WTC11 (cell line): ENCODE results near the gene CEP44. TPM values are rescaled to one million over a fixed set of nuclear protein-coding genes. Genes with fewer than 3 reads are reported as not detected.
"Not testable (repeated sequence)": the region's sequence is repeated elsewhere in the genome, so short reads cannot be mapped to it uniquely, and the experiment has no call there.

Experiments used
- ATAC-seq: fragments of 200-7000 bp; cut with Tn5 transposase; 2 replicates; pipeline ENCODE4 v1.10.0; 2021; ENCODE audit warnings: mild to moderate bottlenecking, moderate library complexity
- CTCF ChIA-PET: fragments of 300-600 bp; sonication (Branson Sonifier 250); formaldehyde crosslinking; loops from one replicate; lab custom pipeline; 2021; ENCODE audit warnings: antibody characterized with exemption; lab: Charles Lee
- POLR2A ChIA-PET: fragments of 350-600 bp; sonication (Branson Sonifier 250); formaldehyde crosslinking; loops from one replicate; lab custom pipeline; 2021; ENCODE audit warnings: antibody characterized with exemption; lab: Charles Lee
- DNase-seq: peaks from one replicate; pipeline ENCODE4 v3.0.0; 2021; ENCODE audit warnings: low spot score
- H3K27ac Mint-ChIP-seq: 2 replicates; pipeline ENCODE4 v1.8.0; 2021; ENCODE audit warnings: mixed read lengths
- H3K27me3 Mint-ChIP-seq: 2 replicates; pipeline ENCODE4 v1.8.0; 2021; ENCODE audit warnings: low read depth, mild to moderate bottlenecking, moderate library complexity, mixed read lengths
- H3K36me3 Mint-ChIP-seq: 2 replicates; pipeline ENCODE4 v1.8.0; 2021; ENCODE audit warnings: mixed read lengths
- H3K4me1 Mint-ChIP-seq: 2 replicates; pipeline ENCODE4 v1.8.0; 2022; ENCODE audit warnings: mixed read lengths
- H3K4me3 Mint-ChIP-seq: 2 replicates; pipeline ENCODE4 v1.8.0; 2021; ENCODE audit warnings: mild to moderate bottlenecking, moderate library complexity, mixed read lengths
- H3K9me3 Mint-ChIP-seq: 2 replicates; pipeline ENCODE4 v1.8.0; 2021; ENCODE audit warnings: mixed read lengths
- ARID4B ChIP-seq: sonication (generic); formaldehyde crosslinking; IDR thresholded peaks from 2 replicates; pipeline ENCODE4 v1.8.0; 2023; ENCODE audit warnings: missing genetic modification reagents, mild to moderate bottlenecking, borderline replicate concordance
- CREB1 ChIP-seq: sonication (generic); formaldehyde crosslinking; IDR thresholded peaks from 2 replicates; pipeline ENCODE4 v1.8.0; 2023; ENCODE audit warnings: mild to moderate bottlenecking, missing genetic modification reagents
- E2F1 ChIP-seq: sonication (generic); formaldehyde crosslinking; IDR thresholded peaks from 2 replicates; pipeline ENCODE4 v1.8.0; 2022; ENCODE audit warnings: mild to moderate bottlenecking, missing genetic modification reagents
- JAZF1 ChIP-seq: fragments of 250-450 bp; sonication (Bioruptor Pico); IDR thresholded peaks from 2 replicates; pipeline ENCODE4 v1.9.0; 2021; ENCODE audit warnings: moderate library complexity, mild to moderate bottlenecking, inconsistent platforms
- JUN ChIP-seq: sonication (generic); formaldehyde crosslinking; IDR thresholded peaks from 2 replicates; pipeline ENCODE4 v1.8.0; 2023; ENCODE audit warnings: mild to moderate bottlenecking, missing genetic modification reagents
- KAT7 ChIP-seq: sonication (generic); formaldehyde crosslinking; IDR thresholded peaks from 2 replicates; pipeline ENCODE4 v1.8.1; 2023; ENCODE audit warnings: missing genetic modification reagents, mild to moderate bottlenecking, borderline replicate concordance
- MLX ChIP-seq: sonication (generic); formaldehyde crosslinking; IDR thresholded peaks from 2 replicates; pipeline ENCODE4 v1.8.1; 2023; ENCODE audit warnings: mild to moderate bottlenecking, missing genetic modification reagents, moderate library complexity
- NR2C2 ChIP-seq: sonication (generic); formaldehyde crosslinking; IDR thresholded peaks from 2 replicates; pipeline ENCODE4 v1.8.0; 2022; ENCODE audit warnings: mild to moderate bottlenecking, missing genetic modification reagents
- PREB ChIP-seq: sonication (generic); formaldehyde crosslinking; IDR thresholded peaks from 2 replicates; pipeline ENCODE4 v1.8.1; 2022; ENCODE audit warnings: mild to moderate bottlenecking, missing genetic modification reagents, moderate library complexity, borderline replicate concordance
- TP53 ChIP-seq: sonication (generic); formaldehyde crosslinking; IDR thresholded peaks from 2 replicates; pipeline ENCODE4 v1.8.1; 2023; ENCODE audit warnings: mild to moderate bottlenecking, missing genetic modification reagents
- ZMAT4 ChIP-seq: fragments of 250-450 bp; sonication (Bioruptor Pico); IDR thresholded peaks from 2 replicates; pipeline ENCODE4 v1.9.0; 2021; ENCODE audit warnings: mild to moderate bottlenecking
- ZNF416 ChIP-seq: fragments of 250-450 bp; sonication (Bioruptor Pico); IDR thresholded peaks from 2 replicates; pipeline ENCODE4 v1.9.0; 2021; ENCODE audit warnings: mild to moderate bottlenecking, inconsistent platforms
- ZNF532 ChIP-seq: fragments of 250-450 bp; sonication (Bioruptor Pico); IDR thresholded peaks from 2 replicates; pipeline ENCODE4 v1.9.0; 2021; ENCODE audit warnings: mild to moderate bottlenecking, borderline replicate concordance
- total RNA-seq: library from RNA; stranded (reverse); gene quantifications from 3 replicates; pipeline ENCODE4 v1.2.3, GENCODE V29; 2021

CEP44 gene
- total RNA-seq, 1 experiment from 2014 or later, result 17.9 TPM

GRCh38 chr4:174292473-174292872 lies 8.8 kb downstream of the CEP44 start (continued):
- TF ChIP-seq E2F1 (CRISPR knock-in tag) (no peak), JUN (no peak), PREB (CRISPR knock-in tag) (no peak), ZNF532 (no peak), NR2C2 (CRISPR knock-in tag) (no peak)

GRCh38 chr4:174294641-174295040 lies 10.9 kb downstream of the CEP44 start:
- H3K9me3 Mint-ChIP-seq, result peaks cover 31% of the 10 kb centered on the region
- H3K27ac Mint-ChIP-seq, ATAC-seq, DNase-seq, H3K4me3 Mint-ChIP-seq, H3K27me3 Mint-ChIP-seq, H3K4me1 Mint-ChIP-seq, CTCF ChIA-PET, POLR2A ChIA-PET: not testable (repeated sequence)
- H3K36me3 Mint-ChIP-seq, result peaks cover 33% of the 10 kb centered on the region

GRCh38 chr4:174295142-174295541 lies 11.4 kb downstream of the CEP44 start:
- POLR2A ChIA-PET, H3K4me1 Mint-ChIP-seq, H3K4me3 Mint-ChIP-seq, DNase-seq, H3K27ac Mint-ChIP-seq, ATAC-seq, CTCF ChIA-PET, H3K27me3 Mint-ChIP-seq: not testable (repeated sequence)
- peaks cover 33% of the 10 kb centered on the region for H3K36me3 Mint-ChIP-seq
- peaks cover 31% of the 10 kb centered on the region for H3K9me3 Mint-ChIP-seq

- ChIA-PET CTCF (no interaction called here), POLR2A (no interaction called here)
- H3K36me3 Mint-ChIP-seq, result peaks cover 8% of the 10 kb centered on the region
- H3K27ac Mint-ChIP-seq, result no peak overlapping the region
- DNase-seq (no peak), ATAC-seq (no peak)
- no peaks in the 10 kb centered on the region for H3K9me3 Mint-ChIP-seq
- H3K4me3 Mint-ChIP-seq, result no peak overlapping the region
- no peaks in the 10 kb centered on the region for H3K4me1 Mint-ChIP-seq
- TF ChIP-seq CREB1 (CRISPR knock-in tag), result no peak
- no peak for TF ChIP-seq KAT7
- no peak for TF ChIP-seq TP53 (CRISPR knock-in tag)
- no peak for TF ChIP-seq ZNF416 (CRISPR knock-in tag)
- TF ChIP-seq JAZF1 (CRISPR knock-in tag), result no peak
- no peak for TF ChIP-seq ARID4B (CRISPR knock-in tag)
- no peak for TF ChIP-seq MLX (CRISPR knock-in tag)
- no peak for TF ChIP-seq ZMAT4
- TF ChIP-seq, all 79 proteins: peak for 0
- H3K27me3 Mint-ChIP-seq, result no peaks in the 10 kb centered on the region
Measured at GRCh38 chr4:174303687-174304086, 20.0 kb downstream of the CEP44 start.
